ENCODE results near the gene SGCB.
"Not testable (repeated sequence)": the region's sequence is repeated elsewhere in the genome, so short reads cannot be mapped to it uniquely, and the experiment has no call there.

SGCB gene, protein sequence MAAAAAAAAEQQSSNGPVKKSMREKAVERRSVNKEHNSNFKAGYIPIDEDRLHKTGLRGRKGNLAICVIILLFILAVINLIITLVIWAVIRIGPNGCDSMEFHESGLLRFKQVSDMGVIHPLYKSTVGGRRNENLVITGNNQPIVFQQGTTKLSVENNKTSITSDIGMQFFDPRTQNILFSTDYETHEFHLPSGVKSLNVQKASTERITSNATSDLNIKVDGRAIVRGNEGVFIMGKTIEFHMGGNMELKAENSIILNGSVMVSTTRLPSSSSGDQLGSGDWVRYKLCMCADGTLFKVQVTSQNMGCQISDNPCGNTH

DNA sequence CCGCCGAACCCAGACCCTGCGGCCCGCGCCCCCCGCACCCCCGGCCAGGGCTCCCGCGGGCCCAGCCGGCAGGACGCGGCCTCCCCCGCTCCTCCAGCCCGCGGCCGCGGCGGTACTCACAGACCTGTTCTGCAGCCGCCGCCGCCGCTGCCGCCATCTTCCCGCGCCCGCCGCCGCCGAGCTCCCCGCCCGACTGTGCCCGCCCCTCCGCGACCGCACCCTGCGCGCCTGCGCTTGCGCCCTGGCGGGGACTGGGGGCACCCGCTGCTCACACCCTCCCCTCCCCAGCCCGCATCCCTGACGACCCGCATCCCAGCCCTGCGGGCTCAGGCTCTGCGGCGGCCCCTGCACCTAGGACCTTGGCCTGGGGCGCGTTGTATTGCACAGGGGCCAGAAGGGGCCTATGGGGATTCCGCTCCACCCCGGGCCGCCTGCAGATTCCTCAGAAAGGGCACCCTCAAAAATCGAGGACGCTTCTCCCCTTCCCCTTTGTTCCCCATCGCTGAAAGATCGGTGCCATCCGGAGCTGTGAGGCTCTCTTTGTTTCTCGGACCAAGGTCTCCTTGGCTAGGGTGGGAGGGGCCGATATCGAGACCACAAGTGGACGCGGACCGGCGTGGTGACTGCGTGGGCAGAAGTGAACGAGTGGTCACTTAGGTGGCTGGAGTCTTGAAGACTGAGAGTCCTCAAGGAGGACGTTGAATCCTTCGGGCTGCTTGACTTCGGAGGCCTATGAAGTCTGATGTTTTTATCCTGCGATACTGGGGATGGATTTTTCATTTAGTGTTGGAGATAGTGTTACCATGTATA lies at the start of gene SGCB:
Gene SGCB (minus strand): TSS at position 197 of the 810 bp plus-strand sequence. CDS start 40 bp downstream, at position 157.
- DNase-seq: peak; percentile 91

GRCh38 chr4:52086425-52086824 lies 48.3 kb upstream of the SGCB start:
- not testable (repeated sequence) for DNase-seq

GRCh38 chr4:52081216-52081615 lies 43.1 kb upstream of the SGCB start:
- no peak for DNase-seq

DNA sequence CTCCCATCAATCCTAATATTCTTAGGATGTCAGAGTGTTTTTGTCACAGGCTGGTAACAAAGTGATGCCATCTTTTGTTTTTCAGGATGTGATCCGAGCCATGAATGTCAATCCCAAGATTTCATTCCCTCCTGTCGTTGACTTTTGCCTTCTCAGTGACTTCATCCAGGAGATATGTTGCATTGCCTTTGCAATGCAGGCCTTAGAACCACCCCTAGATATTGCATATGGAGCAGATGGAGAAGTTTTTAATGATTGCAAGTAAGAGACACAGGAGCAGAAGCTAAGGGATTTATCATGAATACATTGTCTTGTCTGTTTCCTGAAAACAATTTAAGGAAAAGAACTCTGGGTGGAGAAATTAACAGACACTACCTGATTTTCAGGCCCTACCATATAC lies 41.6 kb upstream of the SGCB start:
- no peak for DNase-seq

DNA sequence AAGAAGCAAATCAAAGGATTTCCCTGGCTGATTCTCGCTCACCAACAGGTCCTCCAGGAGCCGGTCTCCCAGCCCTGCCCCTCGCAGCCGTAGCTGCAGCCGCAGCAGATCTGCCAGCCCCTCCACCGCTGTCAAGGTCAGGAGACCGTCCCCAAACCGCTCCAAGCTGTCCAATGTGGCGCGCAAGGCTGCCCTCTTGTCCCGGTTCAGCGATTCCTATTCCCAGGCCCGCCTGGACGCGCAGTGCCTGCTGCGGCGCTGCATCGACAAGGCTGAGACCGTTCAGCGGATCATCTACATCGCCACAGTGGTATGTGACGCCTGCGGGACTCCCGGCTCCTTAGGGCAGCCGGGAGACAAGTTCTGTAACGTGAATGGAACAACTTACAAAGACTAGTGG lies 38.6 kb upstream of the SGCB start:
- peak; percentile 81 for DNase-seq

DNA sequence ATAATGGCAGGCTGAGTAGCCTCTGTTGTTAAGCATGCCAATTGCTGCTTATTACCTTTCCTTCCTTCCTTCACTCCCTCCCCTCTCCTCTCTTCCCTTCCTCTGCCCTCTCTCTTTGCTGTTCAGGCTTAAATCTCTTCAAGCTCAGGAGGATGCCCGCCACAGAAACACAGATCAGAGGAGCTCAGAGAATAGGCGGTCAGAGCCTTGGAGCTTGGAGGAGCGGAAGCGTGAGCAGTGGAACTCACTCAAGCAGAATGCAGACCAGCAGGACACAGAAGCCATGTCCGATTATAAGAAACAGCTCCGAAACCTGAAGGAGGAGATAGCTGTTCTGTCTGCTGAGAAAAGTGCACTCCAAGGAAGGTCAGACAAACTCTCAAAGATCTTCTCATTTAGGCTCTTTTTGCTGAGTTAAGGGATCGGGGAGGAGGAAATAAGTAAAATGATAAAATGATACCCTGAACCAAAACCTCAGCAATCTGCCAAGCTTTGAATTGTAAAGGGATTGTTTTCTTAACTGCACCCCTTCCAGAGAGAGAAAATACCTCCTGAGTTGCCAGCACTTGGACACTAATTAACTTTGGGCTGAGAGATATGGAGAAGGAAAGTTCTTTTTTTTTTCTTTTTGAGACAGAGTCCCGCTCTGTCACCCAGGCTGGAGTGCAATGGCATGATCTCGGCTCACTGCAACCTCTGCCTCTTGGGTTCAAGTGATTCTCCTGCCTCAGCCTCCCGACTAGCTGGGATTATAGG lies 33.9 kb upstream of the SGCB start:
- DNase-seq: peak; percentile 65

DNA sequence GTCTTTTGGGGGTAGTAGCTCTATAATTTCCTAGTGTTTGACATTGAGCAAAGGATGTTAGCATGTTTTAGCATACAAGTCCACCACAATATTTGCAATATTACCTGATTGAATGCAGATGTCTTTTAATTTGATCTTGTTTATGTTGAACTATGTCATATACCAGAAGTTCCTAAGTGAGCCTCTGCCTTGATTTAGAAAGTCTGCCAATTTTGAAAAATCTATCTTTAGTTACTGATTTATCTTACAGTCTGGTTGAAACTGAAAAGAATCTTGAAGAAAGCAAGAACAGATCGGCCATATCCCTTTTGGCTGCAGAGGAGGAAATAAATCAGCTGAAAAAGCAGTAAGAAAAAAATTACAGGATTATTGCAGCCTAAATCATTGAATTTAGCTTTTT lies 31.5 kb upstream of the SGCB start:
- no peak for DNase-seq

- DNase-seq: no peak
These were observed 21.3 kb upstream of the SGCB start for GRCh38 chr4:52059372-52059771.

DNA sequence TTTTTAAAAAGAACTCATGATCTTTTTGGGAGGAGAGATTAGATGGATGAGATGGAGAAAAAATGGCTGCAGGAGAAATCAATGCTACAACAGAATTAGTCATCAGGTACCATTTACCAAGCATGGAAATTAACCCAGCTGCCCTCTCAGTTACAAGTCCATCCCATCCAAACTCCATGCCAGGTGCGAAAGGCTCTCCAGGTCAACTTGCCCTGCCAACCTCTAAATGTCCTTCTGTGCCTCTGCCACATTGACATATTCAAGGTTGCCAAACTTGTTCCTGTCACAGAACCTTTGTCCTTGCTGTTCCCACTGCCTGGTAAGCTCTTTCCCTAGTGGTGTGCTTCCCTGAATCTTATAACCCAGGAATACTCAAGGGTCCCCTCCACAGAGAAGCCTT lies 20.2 kb upstream of the SGCB start:
- no peak for DNase-seq

GRCh38 chr4:52057196-52057595 lies 19.1 kb upstream of the SGCB start:
- no peak for DNase-seq

GRCh38 chr4:52054254-52054653 lies 16.2 kb upstream of the SGCB start:
- no peak for DNase-seq

DNA sequence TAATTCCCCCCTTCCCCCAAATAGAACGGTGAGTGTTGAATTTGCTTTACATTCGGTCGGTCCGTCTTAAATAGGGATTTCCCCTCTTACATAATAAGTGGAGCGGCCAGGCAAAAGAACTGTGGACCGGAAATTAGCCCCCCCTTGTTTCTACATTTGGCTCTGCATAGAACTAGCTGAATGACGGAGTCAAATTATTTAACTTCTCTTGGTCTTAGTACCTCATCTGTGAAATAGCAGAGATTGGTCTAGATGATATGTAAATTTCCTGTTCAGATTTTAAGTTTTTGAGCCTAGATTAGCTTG lies 14.3 kb upstream of the SGCB start:
- DNase-seq: no peak

DNA sequence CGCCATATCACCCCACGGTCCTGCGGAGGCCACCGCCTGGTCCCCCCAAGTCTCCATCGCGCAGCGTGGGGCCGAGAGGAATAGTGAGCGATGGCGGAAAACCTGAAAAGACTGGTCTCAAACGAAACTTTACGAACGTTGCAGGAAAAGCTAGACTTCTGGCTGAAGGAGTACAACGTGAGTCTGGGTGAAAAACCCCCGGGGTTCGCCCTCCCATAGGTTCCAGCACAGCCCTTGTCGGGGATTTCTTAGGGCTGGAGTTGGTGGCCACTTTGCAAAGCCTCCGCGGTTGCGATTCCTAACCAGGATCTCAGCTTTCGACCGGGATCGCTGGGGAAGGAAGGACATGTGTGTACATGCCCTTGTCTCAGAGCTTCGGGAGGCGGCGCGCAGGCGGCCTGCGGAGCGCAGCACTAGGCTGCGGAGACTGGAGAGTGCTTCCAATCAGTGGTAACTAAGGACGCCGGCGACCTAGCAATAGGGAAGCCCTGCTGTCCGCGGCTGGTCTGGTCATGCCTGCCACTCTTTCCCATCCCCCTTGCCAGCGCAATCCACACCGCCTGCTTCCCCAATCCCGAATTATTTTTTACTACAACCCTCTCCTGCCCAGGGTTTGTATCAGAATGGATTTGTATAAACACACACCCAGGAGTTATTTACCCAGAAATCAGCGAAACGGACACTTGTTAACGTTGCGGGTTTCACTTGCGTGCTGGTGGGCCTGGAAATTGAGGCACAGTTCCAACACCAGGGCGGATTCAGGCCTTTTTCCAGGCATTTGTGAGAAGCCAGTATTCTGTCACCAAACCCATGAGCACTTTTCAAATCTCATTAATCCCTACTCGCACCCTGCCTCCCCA lies 13.7 kb upstream of the SGCB start:
- DNase-seq: peak; percentile 87

DNA sequence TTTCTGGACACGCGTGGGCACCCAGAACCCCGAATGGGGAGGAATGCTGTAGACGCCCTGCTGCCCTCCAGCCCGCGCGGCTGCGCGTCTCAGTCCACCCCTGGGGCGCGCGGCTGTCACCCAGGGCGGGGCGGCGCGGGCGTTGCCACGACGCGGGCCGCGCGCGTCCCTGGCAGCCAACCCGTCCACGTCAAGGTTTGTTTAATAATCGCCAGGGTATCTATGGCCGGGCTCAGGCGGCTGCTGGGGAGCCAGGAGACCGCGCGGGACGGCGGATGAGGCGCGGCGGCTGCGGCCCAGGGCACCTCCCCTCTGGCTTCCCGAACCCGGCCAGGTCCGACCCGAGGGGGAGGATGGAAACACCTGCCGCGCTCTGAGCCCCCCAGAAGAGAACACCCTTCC lies 13.1 kb upstream of the SGCB start, which contains the start of gene SPATA18:
Gene SPATA18 (plus strand): TSS at position 92 of the 402 bp plus-strand sequence. CDS start 401 bp downstream, outside the sequence.
- DNase-seq: no peak

DNA sequence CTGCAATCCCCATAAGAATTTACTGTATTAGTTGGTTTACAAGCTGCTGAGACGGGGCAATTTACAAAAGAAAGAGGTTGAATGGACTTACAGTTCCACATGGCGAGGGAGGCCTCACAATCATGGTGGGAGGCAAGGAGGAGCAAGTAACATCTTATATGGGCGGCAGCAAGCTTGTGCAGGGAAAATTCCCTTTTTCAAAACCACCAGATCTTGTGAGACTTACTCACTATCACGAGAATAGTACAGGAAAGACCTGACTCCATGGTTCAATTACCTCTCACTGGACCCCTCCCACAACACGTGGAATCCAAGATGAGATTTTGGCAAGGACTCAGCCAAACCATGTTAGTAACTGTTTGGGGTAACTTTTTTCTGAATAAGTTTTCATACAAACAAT lies 11.2 kb upstream of the SGCB start:
- no peak for DNase-seq

GRCh38 chr4:52045028-52045427 lies 6.9 kb upstream of the SGCB start:
- DNase-seq: no peak

GRCh38 chr4:52037689-52038102 lies 403 bp downstream of the SGCB start:
- DNase-seq: peak; percentile 85

DNA sequence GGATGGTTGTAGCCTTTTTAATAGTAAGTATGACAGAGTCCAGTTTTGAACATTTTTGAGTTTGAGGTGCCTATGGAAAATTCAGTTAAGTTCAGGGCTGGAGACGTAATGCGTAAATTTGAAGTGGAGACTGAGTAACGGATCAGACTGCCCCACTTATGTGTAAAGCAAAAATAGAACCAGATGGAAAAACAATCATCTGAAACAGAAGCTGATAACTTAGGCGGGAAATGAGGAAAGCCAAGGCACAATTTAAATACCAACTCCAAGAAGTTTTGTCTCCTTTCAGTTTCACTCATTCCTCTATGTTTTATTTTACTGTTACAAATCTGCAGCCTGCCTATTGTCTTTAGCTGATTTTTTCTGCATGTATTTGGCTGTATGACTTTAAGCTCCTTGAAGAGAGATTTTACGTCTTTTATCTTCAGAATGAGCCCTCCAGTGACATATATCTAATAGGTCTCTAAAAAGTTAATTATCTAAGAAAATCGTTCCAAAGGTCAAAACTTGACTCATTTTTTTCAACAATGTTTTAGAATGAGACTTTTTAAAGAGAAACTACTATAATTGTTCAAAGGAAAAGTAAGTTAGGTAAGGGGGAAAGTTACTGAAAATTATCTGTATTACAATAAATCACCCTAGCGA lies 1.1 kb downstream of the SGCB start:
- DNase-seq: no peak

- no peak for DNase-seq
These were observed 2.9 kb downstream of the SGCB start for GRCh38 chr4:52035190-52035589.

- DNase-seq: no peak
These were observed 6.1 kb downstream of the SGCB start for GRCh38 chr4:52032005-52032404.

GRCh38 chr4:52028970-52029369 lies 9.1 kb downstream of the SGCB start:
- DNase-seq: no peak

All from retina (tissue), 1 donor.